A172 (cell line): ENCODE measurements around the gene PWWP2B. TPM values are rescaled to one million over a fixed set of nuclear protein-coding genes. Genes with fewer than 3 reads are reported as not detected.
A peak's percentile ranks its signal among the peaks of the same experiment; 100 is the strongest.
"Not testable (repeated sequence)": the region's sequence is repeated elsewhere in the genome, so short reads cannot be mapped to it uniquely, and the experiment has no call there.

Experiments
- DNase-seq: peaks from one replicate; pipeline ENCODE4 v3.0.0-alpha.2; 2015; ENCODE audit warnings: low spot score
- total RNA-seq: library from RNA; depleted of rRNA; stranded (reverse); fragments of >200 nt; shearing (Covaris generic); gene quantifications from 2 replicates; pipeline ENCODE4 v1.2.3, GENCODE V29; 2014

The PWWP2B gene
- total RNA-seq, 1 experiment from 2014 or later: 20.9 TPM

- DNase-seq: no peak
Measured at GRCh38 chr10:132433671-132434340, 36.8 kb downstream of the PWWP2B start.

- no peak for DNase-seq
Measured at GRCh38 chr10:132434405-132435005, 37.5 kb downstream of the PWWP2B start.

DNA sequence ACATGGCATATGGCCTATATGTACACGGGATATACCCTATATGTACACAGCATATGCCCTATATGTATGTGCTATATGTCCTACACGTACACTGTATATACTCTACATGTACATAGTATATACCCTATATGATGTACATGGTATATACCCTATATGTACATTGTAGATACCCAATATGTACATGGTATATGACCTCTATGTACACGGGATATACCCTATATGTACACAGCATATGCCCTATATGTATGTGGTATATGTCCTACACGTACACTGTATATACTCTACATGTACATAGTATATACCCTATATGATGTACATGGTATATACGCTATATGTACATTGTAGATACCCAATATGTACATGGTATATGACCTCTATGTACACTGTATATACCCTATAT is 38.3 kb downstream of the PWWP2B start:
- not testable (repeated sequence) for DNase-seq

GRCh38 chr10:132436096-132436495 is 39.1 kb downstream of the PWWP2B start:
- not testable (repeated sequence) for DNase-seq

DNA sequence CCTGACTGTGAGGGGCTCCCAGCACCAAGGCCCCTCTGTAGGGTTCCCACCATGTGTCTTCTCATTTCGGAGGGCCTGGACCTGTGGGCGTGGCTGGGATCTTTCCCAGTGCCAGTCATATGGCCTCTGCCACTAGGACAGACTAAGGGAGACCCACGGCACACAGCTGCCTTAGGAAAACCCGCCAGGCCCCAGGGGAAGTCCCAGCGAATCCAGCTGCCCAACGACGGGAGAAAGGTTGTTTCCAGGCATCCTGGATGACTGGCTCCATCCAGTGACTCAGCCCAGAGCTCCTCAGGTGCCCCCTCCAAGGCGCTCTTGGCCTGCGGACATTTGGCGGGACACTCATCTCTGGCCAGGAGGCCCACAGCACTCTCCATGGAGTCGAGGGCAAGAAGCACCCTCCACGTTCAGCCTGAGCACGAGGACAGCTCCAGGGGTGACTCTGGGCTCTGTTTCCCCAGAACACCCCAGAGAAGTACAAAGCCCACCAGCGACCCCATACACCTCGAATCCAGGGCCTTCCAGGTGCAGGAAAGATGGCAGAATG is 39.9 kb downstream of the PWWP2B start:
- DNase-seq: peak; percentile 58

DNA sequence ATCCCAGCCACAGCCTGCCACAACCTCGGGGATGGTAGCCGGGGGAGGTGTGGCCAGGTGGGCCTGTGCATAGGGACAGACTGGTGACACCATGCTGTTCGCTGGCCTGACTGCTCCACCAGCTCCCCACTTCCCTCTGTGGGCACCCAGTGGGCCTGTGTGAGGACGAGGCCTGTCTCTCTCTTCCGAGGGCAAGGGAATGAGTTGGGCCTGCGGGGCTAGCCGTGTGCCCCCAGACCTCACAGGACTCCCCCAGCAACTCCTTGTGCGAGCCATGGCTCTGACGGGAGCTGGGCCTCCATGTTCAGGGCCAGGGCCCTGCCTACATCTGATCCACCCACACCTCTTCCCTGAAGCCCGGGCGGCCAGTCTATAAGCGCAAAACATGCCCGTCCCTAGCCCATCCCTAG is 40.5 kb downstream of the PWWP2B start:
- DNase-seq: no peak

DNA sequence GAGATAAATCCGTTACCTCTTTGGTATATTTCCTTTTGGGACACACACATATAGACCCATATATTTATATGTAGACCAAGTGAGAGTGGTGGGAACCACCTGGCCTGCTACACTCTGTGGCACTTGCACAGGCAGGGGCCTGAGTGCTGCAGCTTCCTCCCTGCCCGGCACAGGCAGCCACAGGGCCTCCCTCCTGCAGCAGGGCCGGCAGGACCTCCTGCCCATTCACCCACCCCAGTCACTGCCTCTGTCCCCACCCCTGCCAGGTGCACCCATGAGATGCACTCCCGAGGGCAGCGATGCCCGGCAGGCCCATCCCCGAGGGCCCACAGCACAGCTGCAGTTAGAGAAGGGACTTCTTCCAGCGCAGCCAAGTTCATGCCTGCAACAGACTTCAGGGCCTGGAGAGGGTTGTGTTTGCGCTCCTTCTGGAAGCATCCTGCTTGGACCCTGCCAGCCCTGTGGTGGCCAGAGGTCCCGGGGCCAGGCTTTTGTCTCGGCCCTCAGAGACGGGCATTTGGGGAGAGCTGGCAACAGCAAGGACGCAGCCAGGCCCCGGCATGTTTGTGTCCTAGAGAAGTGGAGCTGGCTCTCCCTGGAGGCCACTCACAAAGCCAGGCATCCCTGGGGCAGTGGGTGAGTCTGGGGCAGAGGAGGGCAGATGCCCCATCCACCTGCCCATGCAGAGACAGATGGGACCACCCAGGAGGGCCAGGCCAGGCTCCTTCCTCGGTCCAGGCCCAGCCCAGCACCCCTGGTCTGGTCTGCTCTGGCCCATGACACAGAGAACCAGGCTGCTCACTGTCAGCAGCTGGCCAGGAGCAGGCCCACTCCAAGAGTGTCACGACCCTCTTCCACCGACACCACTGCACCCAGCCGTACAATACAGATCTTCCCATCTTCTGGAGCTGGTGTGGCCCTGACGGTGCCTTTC is 41.4 kb downstream of the PWWP2B start:
- DNase-seq: no peak

DNA sequence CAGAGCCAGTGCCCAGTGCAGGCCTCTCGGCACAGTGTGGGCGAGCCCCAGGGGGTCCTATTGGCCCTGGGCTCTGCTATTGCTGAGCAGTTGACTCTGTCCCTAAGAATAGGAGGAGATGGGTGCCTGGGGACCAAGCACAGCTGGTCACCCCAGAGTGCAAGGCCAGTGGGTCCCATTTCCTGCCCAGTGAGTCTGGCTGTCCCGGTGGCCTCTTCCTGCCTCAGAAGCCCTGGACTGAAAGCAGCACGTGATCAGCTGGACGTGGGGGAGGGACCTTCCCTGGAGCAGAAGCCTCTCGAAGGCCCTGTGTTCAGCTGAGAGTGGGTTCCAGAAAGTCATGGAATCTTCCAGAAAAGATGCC is 42.0 kb downstream of the PWWP2B start:
- no peak for DNase-seq

DNA sequence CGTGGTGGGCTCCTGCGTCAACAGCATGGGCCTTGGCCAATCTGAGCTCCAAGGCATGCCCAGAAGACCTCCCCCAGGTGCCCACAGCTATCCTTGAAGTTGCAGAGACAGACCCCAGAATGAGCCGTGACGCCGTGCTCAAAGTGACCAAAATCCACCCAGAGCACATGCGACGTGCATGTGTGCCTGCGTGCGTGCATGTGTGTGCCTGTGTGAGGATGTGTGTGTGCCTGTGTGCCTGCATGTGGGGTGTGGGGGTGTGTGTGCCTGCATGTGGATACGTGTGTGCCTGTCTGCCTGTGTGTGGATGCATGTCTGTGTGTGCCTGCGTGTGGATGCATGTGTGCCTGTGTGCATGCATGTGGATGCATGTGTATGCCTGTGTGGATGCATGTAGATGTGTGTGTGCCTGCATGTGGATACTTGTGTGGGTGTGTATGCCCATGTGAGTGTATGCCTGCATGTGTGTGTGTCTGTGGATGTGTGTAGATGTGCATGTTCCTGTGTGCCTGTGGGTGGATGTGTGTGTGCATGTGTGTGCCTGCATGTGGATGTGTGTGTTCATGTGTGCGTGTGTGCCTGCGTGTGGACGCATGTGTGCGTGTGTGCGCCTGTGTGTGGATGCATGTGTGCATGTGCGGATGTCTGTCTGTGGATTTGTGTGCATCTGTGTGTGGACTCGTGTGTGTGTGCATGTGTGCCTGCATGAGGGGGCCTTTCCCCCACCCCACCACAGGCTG is 42.6 kb downstream of the PWWP2B start:
- DNase-seq: no peak

- DNase-seq: no peak
Measured at GRCh38 chr10:132440791-132441565, 44.0 kb downstream of the PWWP2B start.

GRCh38 chr10:132441818-132442524 is 45.0 kb downstream of the PWWP2B start:
- DNase-seq: no peak

DNA sequence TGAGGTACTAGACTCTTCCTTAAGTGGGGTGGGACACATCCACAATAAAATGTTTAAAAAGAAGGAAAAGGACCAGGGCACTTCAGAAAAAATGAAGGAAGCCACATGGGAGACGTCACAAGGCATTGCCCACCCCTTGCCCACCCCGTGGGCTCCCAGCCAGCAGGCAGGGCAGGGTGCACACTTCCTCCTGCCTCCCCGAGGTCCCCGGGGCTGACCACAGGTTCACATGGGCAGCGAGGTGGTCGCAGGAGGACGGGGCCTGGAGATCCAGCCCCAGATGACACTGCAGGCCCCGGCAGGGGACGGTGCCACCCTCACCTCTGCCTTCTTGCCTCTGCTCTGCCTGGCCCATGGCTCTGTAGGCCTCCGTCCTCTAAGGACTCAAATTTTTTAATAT is 45.6 kb downstream of the PWWP2B start:
- no peak for DNase-seq

- peak; percentile 39 for DNase-seq
Measured at GRCh38 chr10:132443605-132443982, 46.6 kb downstream of the PWWP2B start.

DNA sequence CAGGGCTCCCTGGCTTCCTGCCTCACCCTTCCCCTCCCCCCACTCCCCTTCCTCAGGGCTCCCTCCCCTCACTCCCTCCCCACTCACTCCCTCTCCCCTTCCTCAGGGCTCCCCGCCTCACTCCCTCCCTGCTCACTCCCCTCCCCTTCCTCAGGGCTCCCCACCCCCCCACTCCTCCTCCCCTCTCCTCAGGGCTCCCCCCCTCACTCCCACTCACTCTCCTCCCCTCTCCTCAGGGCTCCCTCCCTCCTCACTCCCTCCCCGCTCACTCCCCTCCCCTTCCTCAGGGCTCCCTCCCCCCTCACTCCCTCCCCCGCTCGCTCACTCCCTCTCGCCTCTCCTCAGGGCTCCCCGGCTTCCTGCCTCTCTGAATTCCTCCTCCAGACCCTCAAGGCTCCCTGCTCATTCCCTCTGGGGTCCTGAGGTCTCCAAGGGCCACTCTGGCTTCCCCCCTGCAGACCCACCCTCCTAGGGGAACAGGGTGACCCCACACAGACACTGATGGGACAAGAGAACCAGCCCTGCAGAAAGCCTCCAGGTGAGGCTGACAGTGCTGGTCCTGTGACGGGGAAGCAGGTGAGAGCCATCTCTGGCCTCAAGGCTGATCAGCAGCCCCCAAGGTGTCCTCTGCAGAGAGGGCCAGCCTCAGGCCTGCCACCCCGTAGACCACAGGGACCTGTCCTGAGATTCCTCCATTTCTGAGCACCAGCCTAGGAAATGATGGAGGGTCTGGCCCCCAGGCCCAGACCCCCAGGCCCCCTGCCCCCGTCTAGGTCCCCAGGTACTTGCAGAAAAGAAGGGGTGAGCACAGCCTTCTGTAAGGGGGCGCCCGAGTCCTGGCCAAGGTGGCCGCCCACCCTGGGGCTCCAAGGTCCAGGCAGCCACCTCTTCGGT is 47.2 kb downstream of the PWWP2B start:
- no peak for DNase-seq

- peak; percentile 46 for DNase-seq
Measured at GRCh38 chr10:132444877-132445351, 47.9 kb downstream of the PWWP2B start.

DNA sequence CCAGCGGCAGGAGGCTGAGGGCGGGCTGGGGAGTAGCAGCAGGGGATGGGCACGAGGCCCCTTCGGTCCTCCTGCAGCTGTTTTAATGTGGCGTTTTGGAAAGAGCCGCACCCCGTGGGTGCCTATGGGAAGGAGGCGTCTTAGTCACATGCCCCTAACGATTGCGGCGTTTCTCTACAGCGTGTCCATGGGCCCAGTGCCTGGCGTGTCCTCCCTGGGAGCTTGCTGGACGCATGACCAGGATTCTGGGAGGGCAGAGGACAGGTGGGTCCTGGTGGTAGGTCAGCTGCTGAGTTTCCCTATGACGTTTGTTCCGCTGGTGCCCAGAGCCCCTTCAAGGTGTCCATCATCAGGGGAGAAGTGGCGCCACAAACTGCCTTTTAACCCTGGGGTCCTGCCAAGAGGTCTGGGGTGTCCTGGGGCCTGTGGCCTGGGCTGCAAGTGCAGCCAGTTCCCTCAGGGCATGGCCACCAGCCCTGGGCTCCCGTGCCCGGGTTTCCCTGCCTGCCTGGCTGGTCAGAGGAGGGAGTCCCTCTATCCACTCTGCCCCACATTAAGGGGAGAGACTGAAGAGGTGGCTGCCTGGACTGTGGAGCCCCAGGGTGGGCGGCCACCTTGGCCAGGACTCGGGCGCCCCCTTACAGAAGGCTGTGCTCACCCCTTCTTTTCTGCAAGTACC is 48.7 kb downstream of the PWWP2B start:
- DNase-seq: no peak

DNA sequence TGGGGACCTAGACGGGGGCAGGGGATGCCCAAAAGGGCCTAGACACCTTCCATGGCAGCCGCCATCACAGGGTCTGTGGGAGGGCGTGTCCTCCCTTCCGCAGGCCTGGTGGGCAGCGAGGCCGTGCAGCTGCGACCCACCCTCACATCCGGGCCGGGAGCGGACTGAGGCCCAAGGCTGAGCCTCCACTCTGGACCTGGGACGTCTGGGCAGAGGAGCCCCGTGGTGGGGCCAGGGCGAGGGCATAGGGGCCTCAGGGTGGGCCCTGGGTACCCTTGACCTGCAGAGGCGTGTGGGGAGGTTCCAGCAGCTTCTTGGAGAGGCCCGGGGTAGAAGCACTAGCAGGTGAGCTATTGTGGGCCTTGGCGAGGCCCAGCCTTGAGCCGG is 49.2 kb downstream of the PWWP2B start:
- no peak for DNase-seq

- peak; percentile 69 for DNase-seq
Measured at GRCh38 chr10:132446661-132447445, 49.9 kb downstream of the PWWP2B start.
